NCI-H146 (cell line): ENCODE measurements around the gene CACNG3.
"Not testable (repeated sequence)": the region's sequence is repeated elsewhere in the genome, so short reads cannot be mapped to it uniquely, and the experiment has no call there.

ENCODE experiments used
- DNase-seq: peaks from one replicate; lab custom pipeline; 2025; lab: John Stamatoyannopoulos, UW

The CACNG3 gene

DNA sequence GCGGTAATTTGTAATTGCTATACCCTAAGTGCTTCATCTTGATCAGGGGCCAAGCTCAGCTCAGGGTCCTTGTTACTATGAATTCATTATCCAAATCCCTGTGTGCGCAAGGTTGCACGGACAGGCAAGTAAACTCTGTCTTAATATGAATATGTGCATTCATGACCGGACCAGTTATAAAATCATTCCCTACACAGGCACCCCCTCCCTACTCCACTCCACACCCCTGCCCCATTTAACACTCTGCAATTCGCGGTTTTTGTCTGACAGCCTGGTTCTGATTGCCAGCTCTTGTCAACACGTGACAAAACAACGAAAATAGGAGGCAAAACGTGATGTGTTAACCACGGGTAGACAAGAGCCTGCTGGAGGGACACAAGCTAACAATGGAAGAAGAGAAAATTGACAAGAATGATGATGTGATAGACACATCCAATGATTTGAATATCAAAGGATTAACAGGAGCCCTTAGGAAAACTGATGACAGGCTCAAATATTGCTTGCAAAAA lies 76.5 kb downstream of the CACNG3 start:
- no peak for DNase-seq

DNA sequence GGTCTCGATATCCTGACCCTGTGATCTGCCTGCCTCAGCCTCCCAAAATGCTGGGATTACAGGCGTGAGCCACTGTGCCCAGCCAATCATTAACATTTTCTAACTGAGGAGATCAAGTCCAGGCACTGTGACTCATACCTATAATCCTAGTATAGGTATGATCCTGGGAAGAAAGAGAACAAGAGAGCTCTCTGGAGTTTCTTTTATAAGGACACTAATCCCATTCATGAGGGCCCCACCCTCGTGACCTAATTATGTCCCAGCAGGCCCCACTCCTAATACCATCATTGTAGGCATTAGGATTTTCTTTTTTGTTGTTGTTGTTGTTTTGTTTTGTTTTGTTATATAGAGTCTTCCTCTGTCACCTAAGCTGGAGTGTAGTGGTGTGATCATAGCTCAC lies 80.4 kb downstream of the CACNG3 start:
- no peak for DNase-seq

DNA sequence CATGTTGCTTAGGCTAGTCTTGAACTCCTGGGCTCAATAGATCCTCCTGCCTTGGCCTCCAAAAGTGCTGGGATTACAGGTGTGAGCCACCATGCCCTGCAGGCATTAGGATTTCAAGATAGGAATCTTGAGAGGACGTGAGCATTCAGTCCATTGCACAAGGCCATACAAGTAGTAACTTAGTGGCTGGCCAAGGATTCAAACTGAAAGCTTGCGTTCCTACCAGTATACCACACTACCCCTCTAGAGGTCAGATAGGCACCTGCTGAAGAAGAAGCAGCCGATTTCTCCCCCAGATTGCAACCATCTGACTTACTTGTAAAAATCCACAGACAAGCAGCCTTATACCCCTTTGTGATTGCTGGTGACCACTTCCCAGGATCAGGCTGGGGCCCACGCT lies 80.9 kb downstream of the CACNG3 start:
- no peak for DNase-seq

DNA sequence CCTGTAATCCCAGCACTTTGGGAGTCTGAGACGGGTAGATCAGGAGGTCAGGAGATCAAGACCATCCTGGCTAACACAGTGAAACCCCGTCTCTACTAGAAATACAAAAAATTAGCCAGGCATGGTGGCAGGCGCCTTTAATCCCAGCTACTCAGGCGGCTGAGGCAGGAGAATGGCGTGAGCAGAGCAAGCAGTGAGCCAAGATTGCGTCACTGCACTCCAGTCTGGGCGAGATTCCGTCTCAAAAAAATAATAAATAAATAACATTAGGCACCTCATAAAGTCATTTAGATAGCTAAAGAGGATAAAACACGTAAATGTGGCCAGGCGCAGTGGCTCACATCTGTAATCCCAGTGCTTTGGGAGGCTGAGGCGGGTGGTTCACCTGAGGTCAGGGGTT lies 87.7 kb downstream of the CACNG3 start:
- not testable (repeated sequence) for DNase-seq

DNA sequence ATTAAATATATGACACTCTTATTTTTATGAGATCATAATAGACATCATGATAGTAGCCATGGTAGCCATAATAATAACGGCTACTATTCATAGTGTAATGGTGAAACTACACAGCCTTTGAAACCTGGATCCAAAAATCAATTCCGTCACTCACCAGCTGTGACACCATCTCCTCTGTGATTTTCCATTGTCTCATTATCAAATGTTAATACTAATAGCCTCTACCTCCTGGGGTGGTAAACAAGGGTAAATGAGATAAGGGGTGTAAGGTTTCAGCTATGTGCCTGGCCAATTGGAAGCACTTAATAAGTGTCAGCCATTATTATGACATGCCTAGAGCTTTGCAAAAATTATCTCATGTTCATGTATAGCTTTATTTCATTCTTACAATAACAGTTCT lies 88.6 kb downstream of the CACNG3 start:
- peak; percentile 76 for DNase-seq

DNA sequence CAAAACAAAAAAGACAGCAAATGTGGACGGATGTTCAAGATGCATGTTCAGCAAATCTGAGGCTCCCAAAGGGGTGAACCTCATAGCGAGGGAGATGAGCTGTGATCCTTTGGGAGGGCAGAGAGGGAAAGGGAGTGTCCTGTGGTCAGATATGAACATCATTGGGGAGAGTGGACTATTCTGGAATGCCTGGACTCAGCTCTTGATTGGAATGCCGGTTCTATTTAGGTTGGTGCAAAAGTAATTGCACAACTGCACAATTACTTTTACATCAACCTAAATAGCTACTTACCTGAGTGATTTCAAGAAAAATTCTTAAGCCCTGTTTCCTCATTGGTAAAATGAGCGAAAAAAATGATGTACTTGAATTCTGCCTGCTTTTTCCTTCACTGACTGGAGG lies 89.6 kb downstream of the CACNG3 start:
- no peak for DNase-seq

DNA sequence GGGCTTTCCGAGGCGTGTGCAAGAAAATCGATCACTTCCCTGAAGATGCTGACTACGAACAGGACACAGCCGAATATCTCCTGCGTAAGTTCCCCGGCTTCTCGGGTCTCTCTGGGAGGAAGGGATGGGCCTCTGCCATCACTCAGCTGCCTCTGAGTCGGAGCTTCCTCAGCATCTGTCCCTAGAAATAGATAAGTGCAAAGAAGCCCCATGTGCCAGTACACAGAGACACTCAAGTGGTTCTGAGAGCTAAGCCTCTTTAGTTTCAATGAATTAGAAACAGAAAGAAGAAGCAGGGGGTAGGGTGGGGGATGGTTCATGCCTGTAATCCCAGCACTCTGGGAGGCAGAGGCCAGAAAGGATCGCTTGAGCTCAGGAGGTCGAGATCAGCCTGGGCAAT lies 90.6 kb downstream of the CACNG3 start:
- DNase-seq, result no peak

DNA sequence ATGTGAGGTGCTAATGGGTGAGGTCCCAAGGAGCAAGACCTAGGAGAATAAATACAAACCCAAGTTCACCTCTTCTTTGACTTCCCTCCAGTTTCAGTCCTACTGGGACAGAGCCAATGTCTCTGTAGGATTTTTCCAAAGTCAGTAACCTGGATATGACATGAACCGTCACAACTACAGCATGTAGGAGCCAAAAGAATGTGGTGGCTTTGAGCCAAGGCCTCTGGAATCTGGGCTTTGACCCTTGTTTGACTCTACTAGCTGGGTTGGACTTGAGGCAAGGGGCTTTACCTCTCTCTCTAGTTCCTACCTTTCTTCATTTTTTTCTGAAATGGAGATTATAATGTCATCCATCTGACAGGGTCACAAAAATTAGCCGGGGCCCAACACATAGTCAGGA lies 91.4 kb downstream of the CACNG3 start:
- DNase-seq, result no peak

DNA sequence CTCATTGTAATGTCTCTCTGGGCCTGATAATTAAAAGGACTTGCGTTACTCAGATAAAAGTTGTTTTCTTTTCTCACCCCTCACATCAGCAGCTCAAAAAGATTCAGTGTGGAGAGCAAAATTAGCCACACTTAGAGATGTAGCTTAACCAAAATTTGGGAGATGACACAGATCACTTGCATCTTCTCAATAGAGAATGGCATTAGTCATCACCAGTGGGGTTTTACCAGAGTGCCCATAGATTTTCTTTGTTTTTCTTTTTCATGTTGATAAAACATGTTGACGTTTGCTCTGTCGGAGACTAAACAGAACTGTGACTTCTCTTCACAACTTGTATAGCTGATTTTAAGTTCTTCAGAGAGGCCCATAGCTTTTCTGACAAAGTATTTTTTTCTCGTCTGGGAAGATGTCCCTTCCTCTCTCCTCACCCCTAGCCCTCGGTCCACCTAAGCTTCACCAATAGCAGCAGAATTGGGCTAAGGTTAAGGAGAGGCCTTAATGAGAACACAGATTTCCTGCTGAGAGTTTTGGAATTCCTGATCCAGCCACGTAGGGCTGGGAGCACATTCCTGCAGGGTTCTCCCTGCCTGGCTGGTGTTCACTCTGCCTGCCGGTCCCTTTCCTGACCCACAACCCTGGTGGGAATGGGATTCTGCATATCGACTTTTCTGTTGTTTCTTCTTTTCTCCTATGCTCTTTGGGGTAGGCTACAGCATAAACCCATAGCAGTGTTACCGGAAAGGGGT lies 92.6 kb downstream of the CACNG3 start:
- DNase-seq, result no peak

DNA sequence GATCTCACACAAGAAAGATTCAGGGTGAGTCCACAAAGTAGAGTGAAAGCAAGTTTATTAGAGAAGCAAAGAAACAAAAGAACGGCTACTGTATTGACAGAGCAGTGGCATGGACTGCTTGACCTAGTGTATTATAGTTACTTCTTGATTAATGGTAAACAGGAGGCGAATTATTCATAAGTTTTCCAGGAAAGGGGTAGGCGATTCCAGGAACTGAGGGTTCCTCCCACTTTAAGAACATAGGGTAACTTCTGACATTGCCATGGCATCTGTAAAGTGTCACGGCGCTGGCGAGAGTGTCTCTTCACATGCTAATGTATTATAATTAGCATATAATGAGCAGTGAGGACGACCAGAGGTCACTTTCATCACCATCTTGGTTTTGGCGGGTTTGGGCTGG lies 93.2 kb downstream of the CACNG3 start:
- DNase-seq, result no peak

DNA sequence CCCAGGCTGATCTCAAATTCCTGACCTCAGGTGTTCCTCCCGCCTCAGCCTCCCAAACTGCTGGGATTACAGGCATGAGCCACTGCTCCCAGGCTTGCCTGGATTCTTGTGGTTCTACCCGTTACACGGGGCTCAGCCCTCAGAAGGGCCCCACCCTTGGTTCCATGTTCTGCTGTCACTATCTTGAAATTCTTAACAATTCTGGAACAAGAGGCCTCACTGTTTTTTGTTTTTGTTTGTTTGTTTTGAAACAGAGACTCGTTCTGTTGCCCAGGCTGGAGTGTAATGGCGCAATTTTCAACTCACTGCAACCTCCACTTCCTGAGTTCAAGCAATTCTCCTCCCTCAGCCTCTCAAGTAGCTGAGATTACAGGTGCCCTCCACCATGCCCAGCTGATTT lies 96.6 kb downstream of the CACNG3 start:
- DNase-seq, result no peak

DNA sequence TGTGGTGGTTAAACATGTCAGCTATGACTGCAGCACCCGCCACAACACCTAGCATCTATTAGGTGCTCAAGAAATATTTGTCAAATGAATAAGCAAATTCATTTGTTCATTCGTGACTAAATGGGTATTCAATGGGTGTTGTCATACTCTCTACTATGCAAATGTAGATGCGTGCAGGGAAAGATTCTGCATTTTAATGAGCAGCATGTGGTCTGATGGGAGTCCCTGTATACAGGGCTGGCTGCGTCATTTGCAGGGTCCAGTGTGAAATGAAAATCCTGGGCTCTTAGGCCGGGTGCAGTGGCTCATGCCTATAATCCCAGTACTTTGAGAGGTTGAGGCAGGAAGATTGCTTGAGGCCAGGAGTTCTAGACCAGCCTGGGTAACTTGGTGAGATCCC lies 97.5 kb downstream of the CACNG3 start:
- no peak for DNase-seq

DNA sequence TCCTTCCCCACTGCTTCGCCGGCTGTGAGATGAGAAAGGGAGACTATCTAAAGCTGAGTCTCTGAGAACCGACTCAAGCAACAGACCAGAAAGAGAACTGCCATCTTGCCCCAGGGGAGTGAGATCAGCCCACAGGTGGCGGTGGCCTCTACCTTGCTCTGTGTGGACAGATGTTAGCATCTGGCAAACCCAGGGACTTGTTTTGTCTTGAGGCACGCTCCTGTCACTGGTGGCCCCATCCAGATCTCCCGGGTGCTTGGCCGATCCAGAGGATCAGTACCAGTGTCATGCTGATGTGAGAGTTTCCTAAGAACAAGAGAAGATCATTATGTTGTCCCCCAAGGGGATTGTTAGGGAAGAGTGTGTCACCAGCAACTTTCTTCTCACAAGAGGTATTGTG lies 101.4 kb downstream of the CACNG3 start:
- DNase-seq, result no peak

DNA sequence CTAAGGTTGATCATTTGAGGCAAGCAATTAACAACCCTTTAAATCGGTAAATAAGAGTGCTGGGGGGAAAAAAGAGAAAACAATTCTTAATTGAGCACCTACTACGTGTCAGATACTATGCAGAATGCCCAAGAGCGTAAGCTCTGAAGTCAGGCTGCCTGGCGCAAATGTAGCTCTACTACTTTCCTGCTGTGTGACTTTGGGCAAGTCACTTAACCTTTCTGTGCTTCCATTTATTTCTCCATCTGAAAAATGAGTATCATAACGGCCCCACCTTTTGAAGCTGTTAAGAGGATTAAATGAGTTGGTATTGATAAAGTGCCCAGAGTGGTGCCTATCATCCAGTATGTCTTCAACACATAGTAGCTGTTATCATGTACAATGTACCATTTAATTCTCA lies 102.0 kb downstream of the CACNG3 start:
- no peak for DNase-seq

DNA sequence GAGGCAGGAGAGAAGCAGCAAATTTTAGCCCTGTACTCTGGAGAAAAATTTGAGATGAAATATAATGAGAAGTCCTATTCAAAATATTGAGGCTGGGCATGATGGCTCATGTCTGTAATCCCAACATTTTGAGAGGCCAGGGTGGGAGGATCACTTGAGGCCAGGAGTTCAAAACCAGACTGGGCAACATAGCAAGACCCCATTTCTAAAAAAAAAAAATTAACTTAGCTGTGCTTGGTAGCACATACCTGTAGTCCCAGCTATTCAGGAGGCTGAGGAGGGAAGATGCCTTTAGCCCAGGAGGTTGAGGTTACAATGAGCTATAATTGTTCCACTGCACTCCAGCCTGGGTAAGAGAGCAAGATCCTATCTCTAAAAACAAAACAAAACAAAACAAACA lies 103.4 kb downstream of the CACNG3 start:
- no peak for DNase-seq

DNA sequence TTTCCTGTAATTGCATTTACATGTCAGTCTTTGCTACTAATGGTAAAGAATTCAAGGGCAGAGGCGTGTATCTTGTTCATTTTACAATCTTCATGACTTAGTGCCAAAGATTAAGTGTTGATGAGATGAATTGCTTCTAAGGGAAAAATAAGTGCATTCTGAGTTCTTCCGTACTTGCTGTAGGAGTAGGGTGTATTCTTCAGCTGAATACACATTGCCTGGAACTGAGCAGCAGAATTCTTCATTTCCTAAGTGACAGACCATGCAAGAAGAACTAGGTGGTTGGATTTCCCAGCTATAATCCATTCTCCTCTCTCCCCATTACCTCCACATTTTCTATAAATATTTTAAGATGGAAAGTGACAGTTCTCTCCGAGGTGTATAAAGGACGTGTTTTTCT lies 104.8 kb downstream of the CACNG3 start:
- DNase-seq, result no peak

DNA sequence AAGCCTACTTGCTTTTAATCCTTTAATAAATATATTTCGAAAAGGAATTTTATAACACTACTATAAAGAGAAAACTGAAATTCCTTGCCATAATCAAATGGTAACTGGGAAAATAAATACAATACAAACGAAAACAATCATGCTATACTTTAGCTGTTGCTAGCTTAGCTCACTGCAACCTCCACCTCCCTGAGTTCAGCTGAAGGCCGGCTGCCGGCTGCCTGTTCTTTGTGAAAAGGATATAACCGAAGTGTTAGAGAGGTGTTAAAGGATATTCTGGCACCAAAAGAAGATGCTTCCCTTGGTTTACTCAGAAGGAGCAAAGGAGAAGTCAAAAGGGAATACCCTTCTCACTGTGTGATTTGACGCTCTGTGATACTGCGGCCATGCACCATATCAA lies 108.5 kb downstream of the CACNG3 start:
- no peak for DNase-seq

DNA sequence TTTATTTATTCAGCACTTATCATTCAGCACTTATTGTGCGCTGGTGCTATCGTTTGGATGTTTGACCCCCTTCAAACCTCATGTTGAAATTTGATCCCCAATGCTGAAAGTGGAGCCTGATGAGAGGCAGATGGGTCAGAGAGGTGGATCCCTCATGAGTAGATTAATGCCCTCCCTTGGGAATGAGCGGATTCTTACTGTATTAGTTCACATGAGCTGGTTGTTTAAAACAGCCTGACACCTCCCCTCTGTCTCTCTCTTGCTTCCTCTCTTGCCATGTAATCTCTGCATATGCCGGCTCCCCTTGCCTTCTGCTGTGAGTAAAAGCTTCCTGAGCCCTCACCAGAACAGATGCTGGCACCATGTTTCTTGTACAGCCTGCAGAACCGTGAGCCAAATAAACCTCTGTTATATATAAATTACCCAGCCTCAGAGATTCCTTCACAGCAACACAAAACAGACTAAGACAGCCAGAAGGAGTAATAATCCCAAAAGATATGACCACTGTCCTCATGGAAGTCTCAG lies 111.1 kb downstream of the CACNG3 start:
- DNase-seq, result no peak

DNA sequence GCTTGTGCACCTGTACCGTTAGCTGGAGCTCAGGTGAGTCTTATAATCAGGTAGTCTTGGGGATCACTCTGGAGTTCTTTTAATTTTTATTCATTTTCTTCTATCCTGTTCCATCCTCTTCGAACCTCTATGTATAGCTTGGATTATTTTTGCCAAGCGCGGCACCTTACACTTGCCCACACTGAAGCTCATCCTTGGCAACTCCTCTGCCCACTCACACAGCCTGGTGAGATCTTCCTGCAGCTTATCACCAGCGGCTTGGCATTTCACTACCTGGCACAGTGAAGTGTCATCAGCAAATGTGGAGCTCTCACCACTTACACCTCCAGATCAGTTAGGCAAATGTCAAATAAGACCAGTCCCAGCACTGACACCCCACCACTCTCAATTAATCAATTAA lies 116.7 kb downstream of the CACNG3 start:
- DNase-seq, result no peak

DNA sequence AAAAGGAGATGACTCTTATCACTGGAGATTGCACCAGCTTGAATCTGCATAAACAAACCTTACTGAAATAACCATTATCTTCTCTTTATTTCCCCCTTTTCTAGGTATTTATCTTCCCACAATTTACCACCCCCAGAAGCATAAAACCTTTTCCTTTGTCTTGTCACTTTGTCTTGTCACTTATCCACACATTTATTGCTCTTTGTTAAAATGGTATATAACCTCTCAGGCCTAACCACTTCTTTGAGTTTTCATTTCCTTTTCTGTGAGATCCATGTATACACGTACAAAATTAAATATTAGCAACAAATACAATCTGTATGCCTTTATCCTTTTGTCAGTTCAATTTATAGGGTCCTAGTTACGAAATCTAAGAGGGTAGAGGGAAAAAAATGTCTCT lies 122.9 kb downstream of the CACNG3 start:
- no peak for DNase-seq

DNA sequence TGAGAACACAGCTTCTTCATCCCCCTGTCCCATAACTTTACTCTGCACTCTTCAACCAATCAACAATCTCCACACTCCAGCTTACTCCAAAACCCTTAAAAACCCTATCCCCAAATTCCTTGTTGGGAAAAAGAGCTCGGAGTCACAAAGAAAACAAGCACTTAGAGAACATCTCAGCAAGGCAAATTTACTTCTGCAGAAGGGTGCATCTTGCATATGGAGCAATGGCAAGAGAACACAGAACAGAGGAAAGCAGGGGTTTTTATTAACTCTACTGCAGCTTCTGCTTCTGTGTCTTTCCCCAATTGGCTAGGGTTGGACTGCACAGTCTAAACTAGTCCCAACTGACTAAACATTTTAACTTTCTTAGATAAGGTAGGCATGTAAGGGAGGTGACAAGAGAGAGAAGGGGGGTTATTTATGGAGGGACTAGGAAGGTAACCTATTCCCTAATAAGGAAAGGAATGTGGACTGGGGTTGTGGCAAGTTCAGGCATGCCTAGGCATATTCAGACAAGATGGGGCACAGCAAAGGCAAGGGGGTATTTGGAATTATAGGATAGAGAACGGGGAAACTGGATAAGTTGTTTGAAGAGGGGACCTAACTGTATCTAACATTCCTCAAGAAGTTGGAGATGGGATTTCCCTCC lies 125.5 kb downstream of the CACNG3 start:
- no peak for DNase-seq

DNA sequence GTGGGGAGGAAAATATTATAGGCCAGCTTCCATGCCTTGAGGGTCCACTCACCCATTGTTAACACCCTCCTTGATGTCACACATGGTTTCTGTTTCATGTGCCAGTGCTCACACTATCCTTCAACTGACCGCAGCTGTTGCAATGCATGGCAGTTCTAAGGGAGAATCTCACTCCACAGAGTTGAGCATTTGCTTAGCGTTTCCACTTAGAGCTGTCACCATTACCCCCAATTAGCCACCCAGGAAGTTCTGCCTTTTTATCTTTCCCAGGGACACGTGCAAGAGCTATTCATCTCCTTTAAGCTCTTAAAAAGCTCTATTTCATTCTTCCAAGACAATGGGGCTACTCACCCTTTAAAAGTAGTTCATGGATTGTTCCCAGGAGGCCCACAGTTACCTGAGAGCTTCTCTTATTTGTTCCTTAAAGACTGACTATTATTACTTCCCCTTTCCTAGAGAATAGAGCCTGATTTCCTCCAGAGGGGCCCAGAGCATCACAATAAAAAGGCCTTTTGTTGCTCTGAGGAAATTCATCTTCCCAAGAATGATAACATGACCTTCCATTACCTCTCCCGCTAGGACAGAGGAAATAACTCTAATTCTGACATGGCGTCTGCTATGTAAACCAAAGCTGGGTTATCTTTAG lies 126.8 kb downstream of the CACNG3 start:
- DNase-seq, result no peak

DNA sequence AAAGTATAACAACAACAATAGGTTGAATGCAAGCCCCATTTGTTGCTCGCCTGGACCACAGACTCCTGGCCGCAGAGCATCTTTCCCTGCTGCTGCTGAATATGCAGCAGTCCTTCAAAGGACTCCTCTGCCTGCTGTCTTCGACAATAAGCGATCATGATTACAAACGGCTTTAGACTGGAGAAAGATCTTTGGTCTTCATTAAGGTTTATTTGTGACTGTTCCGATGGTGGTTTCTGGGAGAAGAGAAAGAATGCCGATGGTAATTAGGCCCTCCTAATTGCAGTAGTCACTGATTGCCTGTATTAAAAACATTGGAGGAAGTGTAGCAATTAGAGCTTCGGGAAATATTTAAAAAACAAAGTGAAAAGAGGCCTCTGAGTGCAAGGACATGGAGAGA lies 138.2 kb downstream of the CACNG3 start:
- DNase-seq, result no peak
